ENCODE results near the gene ELMOD3.
"Not testable (repeated sequence)": the region's sequence is repeated elsewhere in the genome, so short reads cannot be mapped to it uniquely, and the experiment has no call there.

Gene ELMOD3

GRCh38 chr2:85376291-85377065 is 21.9 kb downstream of the ELMOD3 start:
- no peak for DNase-seq (ENCODE audit: low read depth)

- no peak for DNase-seq (ENCODE audit: low read depth)
These were observed 22.5 kb downstream of the ELMOD3 start for GRCh38 chr2:85377083-85377482.

DNA sequence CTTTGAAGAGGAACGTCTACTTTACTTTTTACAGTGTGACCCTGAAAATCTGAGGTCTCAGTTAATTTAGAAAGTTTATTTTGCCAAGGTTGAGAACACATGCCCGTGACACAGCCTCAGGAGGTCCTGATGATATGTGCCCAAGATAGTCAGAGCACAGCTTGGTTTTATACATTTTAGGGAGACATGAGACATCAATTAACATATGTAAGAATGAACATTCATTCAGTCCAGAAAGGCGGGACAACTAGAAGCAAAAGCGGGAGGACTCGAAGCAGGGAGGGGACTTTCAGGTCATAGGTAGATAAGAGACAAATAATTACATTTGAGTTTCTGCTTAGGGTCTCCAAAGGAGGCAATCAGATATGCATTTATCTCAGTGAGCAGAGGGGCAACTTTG is 23.7 kb downstream of the ELMOD3 start:
- no peak for DNase-seq (ENCODE audit: low read depth)

DNA sequence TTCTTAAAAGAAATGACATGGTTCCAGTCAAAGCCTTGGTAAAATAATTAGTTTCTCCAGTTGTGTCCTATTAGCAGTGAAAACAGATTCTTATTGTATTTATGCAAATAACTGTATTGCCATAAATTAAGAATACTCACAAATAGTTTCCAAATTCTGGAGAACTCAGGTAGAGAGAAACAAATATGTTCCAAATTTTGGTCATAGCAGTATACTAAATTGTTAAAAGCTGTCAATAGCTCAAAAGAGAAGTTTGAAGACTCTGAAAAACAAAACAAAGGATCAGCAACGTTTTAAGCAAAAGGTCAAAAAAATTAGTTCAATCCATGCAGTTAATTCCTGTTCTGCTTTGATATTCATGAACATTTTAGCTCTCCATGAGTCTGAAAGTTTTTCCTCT is 25.5 kb downstream of the ELMOD3 start:
- DNase-seq (ENCODE audit: low read depth): no peak

DNA sequence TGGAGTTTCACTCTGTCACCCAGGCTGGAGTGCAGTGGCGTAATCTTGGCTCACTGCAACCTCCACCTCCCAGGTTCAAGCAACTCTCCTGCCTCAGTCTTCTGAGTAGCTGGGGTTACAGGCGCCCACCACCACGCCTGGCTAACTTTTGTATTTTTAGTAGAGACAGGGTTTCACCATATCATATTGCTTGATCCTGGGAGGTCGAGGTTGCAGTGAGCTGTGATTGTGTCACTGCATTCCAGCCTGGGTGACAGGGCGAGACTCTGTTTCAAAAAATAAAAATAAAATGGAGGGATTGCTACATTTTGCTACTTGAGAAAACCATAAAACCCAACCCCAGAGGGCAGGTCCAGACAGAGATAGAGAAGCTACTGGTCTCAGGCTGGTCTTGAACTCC is 28.6 kb downstream of the ELMOD3 start:
- not testable (repeated sequence) for DNase-seq (ENCODE audit: low read depth)

GRCh38 chr2:85383850-85384249 is 29.3 kb downstream of the ELMOD3 start:
- DNase-seq (ENCODE audit: low read depth): no peak

- DNase-seq (ENCODE audit: low read depth): no peak
These were observed 31.2 kb downstream of the ELMOD3 start for GRCh38 chr2:85385746-85386145.

- no peak for DNase-seq (ENCODE audit: low read depth)
These were observed 33.2 kb downstream of the ELMOD3 start for GRCh38 chr2:85387754-85388153.

DNA sequence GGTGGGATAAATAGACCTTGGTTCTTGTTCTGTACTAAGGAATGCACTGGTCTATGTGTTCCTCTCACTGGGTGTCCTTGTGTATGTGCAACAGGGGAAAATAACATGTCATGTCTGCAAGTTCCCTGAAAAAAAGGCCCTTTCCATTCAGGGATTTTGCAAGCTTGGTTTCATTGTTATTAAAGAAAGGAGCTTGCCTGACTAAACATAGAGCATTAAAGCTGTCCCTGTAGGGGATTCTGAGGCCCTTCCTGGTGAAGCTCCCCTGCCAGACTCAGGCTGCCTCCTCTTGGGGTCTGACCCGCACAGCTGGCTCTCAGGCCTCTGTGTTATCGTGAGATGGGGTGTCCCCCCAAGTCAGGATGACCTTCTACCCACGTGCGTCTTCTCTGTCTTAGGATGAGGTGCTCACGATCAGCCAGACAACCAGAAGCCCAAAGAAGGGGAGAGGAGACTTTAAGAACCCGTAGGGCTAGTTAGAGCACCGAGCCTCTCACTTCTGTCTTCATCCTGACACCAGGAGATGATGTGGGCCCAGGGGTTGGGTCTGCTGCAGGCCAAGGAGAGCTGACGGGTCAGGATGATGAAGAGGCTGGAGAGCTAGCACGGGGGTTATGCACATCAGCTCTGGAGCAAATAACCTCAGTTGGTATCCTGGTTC is 34.4 kb downstream of the ELMOD3 start:
- no peak for DNase-seq (ENCODE audit: low read depth)

GRCh38 chr2:85390941-85391669 is 36.5 kb downstream of the ELMOD3 start:
- no peak for DNase-seq (ENCODE audit: low read depth)

- DNase-seq (ENCODE audit: low read depth): no peak
These were observed 39.3 kb downstream of the ELMOD3 start for GRCh38 chr2:85393836-85394235.

- DNase-seq (ENCODE audit: low read depth): no peak
These were observed 39.7 kb downstream of the ELMOD3 start for GRCh38 chr2:85394261-85394681.

DNA sequence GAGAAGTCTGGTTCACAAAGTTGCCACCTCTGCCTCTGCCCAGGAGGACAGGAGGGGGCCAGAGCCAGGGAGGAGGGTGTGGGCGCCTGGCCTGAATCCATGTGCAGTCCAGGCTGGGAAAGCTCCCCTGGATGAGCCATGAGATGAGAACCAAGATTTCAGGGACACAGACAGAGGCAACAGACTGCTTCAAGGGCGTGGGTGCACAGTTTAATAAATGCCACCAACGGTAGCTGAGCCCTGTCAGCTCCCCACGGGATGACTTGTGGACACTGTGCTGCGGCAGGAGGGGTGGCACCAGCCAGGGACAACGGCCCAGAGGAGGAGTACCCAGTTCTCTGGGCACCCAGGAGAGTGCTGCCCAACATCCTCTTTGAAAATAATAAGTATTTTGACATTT is 40.4 kb downstream of the ELMOD3 start:
- DNase-seq (ENCODE audit: low read depth): no peak

GRCh38 chr2:85395912-85396475 is 41.4 kb downstream of the ELMOD3 start:
- no peak for DNase-seq (ENCODE audit: low read depth)

- no peak for DNase-seq (ENCODE audit: low read depth)
These were observed 42.2 kb downstream of the ELMOD3 start for GRCh38 chr2:85396531-85397470.

DNA sequence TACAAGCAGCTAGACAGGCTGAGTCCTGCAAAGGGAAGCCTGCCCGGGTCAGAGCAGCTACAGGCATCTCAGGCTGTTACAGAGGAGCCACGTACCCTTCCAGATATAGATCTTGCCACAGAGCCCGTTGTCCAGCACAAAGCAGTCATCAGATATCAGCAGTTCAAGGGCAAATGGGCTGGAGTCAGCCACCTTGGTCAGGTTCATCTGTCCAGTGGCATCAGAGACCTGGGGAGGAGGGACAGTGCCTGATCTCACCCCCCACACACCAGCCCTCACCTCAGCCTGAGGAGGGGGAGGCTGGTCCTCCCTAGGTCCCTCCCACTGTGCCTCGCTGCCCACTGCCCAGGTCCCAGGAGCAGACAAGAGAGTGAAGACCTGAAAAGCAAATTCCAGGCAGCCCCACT is 43.4 kb downstream of the ELMOD3 start:
- DNase-seq (ENCODE audit: low read depth): no peak

DNA sequence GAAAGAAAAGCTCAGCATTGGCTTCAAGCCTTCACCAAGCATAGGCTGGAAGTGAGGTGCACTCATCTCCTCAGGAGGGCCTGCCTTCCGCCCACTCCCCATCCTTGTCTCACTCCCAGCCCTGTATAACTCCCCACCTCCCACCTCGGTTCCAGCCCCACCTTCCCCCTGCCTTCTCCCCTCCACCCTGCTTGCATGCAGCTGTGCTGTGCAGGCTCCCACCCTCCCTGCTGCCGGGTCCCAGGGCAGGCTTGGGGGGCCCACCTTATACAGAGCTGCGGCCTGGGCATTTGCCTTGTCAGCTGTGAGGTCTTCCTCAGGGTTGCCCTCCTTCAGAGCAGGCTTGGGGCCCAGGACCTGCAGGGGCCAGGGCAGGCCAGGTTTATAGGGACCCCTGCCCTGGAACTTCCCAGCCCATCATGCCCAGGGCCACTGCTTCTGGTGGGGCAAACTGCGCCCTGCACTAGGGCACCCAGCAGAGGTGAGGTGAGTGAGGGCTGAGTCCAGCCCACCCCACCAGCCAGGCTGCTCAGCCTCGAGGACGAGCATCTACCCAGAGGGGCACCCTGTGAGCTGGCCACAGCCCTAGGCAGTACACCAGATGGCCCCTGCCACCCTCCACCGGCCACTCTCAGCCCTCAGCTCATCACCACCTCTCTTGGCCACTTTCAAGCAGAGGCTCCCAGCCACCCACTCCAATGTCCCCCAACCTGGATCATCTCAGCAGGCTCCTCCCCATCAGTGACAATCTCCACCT is 44.0 kb downstream of the ELMOD3 start:
- DNase-seq (ENCODE audit: low read depth): no peak

DNA sequence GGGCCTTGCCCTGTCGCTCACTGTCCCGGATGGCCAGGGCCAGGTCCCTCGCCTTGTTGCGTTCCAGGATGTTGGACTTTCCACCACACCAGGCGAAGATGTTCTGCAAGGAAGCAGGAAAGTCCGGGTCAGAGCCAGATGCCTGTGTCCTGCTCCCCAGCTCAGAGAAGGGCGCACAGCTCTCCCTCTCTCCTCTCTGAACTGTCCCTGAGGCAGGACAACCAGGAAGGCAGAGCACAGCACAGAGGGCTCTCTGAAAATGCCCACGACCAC is 44.5 kb downstream of the ELMOD3 start:
- no peak for DNase-seq (ENCODE audit: low read depth)

GRCh38 chr2:85400023-85400422 is 45.5 kb downstream of the ELMOD3 start:
- no peak for DNase-seq (ENCODE audit: low read depth)

DNA sequence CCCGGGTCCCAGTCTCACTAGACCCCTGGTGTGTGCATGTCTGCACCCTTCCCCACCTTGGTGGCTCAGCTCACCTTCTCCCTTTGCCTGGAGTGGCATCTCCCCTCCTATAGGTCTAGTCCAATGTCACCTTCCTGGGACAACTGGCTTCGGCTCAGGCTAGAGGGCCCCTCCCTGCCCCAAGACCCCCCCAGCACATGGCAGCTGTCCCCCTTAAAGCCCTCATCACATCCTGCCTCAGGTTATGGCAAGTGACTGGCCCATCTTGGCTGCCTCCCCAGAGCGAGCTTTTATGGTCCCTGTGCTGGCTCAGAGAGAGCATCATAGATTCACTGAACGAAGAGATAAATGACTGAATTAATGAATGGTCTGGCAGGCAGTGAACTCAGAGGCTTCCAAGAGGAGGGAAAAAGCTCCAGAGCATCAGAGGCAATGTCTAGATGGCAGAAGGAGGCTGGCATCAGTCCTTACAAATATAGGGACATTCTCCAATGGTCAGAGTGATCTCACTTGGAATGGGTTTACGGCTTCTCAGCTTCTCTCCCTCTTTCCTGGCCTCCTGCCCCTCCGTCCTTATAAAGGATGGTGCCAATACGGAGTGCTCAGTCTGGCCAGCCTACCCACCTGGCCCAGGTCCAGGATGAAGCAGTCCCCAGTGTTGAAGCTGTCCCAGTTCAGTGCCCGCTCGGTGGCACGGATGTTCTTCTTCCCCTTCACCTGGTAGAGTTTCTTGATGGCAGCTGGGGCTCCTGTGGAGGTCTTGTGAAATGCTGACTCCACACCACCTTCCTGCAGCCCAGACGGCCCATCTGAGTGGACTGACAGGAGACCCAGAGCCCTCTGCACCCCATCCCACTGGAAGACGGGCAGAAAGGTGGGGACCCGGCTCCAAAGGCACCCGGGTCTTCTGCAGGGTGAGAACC is 46.2 kb downstream of the ELMOD3 start:
- no peak for DNase-seq (ENCODE audit: low read depth)
